GM12865 (cell line): Measurements from ENCODE around the gene CCDC106.

Source experiments
- DNase-seq: peaks from one replicate; pipeline ENCODE4 v3.0.0; 2010; ENCODE audit warnings: low read depth
- H3K4me3 ChIP-seq: 2 replicates; pipeline ENCODE4 v1.5.1; 2011; ENCODE audit warnings: mild to moderate bottlenecking, low read depth, low read length, control low read depth
- CTCF ChIP-seq: IDR thresholded peaks from 2 replicates; pipeline ENCODE4 v1.5.1; 2011; ENCODE audit warnings: low read length, control low read depth, low read depth, inconsistent platforms; ENCODE audit not compliant: insufficient read depth; ENCODE audit errors: missing control alignments

CCDC106 gene

GRCh38 chr19:55683449-55684261 is 35.6 kb downstream of the CCDC106 start:
- no peak overlapping the region for H3K4me3 ChIP-seq
- DNase-seq = no peak
- TF ChIP-seq CTCF = no peak

- TF ChIP-seq CTCF = no peak
- H3K4me3 ChIP-seq = no peak overlapping the region
- no peak for DNase-seq
These were observed 37.1 kb downstream of the CCDC106 start for GRCh38 chr19:55684946-55685681.

- DNase-seq = no peak
- H3K4me3 ChIP-seq = no peak overlapping the region
- no peak for TF ChIP-seq CTCF
These were observed 37.8 kb downstream of the CCDC106 start for GRCh38 chr19:55685776-55686175.

- no peak for TF ChIP-seq CTCF
- DNase-seq = no peak
These were observed 38.5 kb downstream of the CCDC106 start for GRCh38 chr19:55686311-55687050.

GRCh38 chr19:55687281-55688201 is 39.5 kb downstream of the CCDC106 start:
- no peak for DNase-seq
- no peak for TF ChIP-seq CTCF
- H3K4me3 ChIP-seq = no peak overlapping the region

More at GRCh38 chr19:55686311-55687050, 38.5 kb downstream of the CCDC106 start:
- H3K4me3 ChIP-seq = no peak overlapping the region
